Measurements from ENCODE around the gene BAD. TPM values are rescaled to one million over a fixed set of nuclear protein-coding genes. Genes with fewer than 3 reads are reported as not detected.
A peak's percentile ranks its signal among the peaks of the same experiment; 100 is the strongest.

Gene BAD
- total and polyA plus RNA-seq, 2 of the 13 experiments (the other 11 are each of a cell fraction or from before 2014, with no cell fraction given), result 17.9 to 28.5 TPM

GRCh38 chr11:64305691-64306562 is 21.5 kb upstream of the BAD start (continued):
- TF ChIP-seq, protein P1, sequence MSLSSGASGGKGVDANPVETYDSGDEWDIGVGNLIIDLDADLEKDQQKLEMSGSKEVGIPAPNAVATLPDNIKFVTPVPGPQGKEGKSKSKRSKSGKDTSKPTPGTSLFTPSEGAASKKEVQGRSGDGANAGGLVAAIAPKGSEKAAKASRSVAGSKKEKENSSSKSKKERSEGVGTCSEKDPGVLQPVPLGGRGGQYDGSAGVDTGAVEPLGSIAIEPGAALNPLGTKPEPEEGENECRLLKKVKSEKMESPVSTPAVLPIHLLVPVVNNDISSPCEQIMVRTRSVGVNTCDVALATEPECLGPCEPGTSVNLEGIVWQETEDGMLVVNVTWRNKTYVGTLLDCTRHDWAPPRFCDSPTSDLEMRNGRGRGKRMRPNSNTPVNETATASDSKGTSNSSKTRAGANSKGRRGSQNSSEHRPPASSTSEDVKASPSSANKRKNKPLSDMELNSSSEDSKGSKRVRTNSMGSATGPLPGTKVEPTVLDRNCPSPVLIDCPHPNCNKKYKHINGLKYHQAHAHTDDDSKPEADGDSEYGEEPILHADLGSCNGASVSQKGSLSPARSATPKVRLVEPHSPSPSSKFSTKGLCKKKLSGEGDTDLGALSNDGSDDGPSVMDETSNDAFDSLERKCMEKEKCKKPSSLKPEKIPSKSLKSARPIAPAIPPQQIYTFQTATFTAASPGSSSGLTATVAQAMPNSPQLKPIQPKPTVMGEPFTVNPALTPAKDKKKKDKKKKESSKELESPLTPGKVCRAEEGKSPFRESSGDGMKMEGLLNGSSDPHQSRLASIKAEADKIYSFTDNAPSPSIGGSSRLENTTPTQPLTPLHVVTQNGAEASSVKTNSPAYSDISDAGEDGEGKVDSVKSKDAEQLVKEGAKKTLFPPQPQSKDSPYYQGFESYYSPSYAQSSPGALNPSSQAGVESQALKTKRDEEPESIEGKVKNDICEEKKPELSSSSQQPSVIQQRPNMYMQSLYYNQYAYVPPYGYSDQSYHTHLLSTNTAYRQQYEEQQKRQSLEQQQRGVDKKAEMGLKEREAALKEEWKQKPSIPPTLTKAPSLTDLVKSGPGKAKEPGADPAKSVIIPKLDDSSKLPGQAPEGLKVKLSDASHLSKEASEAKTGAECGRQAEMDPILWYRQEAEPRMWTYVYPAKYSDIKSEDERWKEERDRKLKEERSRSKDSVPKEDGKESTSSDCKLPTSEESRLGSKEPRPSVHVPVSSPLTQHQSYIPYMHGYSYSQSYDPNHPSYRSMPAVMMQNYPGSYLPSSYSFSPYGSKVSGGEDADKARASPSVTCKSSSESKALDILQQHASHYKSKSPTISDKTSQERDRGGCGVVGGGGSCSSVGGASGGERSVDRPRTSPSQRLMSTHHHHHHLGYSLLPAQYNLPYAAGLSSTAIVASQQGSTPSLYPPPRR (CRISPR knock-in tag; IDR thresholded peaks at IDR 0.05; ENCODE audit: borderline replicate concordance), result no peak
- no peak for TF ChIP-seq REL (CRISPR knock-in tag; conservative IDR thresholded peaks at IDR 0.05)
- peak; percentile 8; the same call in 1 of the 2 replicates for TF ChIP-seq FOSL2 (CRISPR knock-in tag; IDR thresholded peaks at IDR 0.05)
- TF ChIP-seq ZNF367 (CRISPR knock-in tag; IDR thresholded peaks at IDR 0.05; ENCODE audit: borderline replicate concordance), result no peak
- no peak for TF ChIP-seq FOSL1 (CRISPR knock-in tag; IDR thresholded peaks at IDR 0.05; ENCODE audit: borderline replicate concordance)
- TF ChIP-seq, protein P2, sequence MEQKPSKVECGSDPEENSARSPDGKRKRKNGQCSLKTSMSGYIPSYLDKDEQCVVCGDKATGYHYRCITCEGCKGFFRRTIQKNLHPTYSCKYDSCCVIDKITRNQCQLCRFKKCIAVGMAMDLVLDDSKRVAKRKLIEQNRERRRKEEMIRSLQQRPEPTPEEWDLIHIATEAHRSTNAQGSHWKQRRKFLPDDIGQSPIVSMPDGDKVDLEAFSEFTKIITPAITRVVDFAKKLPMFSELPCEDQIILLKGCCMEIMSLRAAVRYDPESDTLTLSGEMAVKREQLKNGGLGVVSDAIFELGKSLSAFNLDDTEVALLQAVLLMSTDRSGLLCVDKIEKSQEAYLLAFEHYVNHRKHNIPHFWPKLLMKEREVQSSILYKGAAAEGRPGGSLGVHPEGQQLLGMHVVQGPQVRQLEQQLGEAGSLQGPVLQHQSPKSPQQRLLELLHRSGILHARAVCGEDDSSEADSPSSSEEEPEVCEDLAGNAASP (CRISPR knock-in tag; IDR thresholded peaks at IDR 0.05; ENCODE audit: borderline replicate concordance), result 0 out of 2 replicates have a peak, but pooled peaks have one; percentile 19
- TF ChIP-seq, protein P3, sequence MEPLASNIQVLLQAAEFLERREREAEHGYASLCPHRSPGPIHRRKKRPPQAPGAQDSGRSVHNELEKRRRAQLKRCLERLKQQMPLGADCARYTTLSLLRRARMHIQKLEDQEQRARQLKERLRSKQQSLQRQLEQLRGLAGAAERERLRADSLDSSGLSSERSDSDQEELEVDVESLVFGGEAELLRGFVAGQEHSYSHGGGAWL (CRISPR knock-in tag; IDR thresholded peaks at IDR 0.05), result peak; percentile 53
- peak; percentile 28; the same call in 1 of the 2 replicates for TF ChIP-seq SALL2 (CRISPR knock-in tag; IDR thresholded peaks at IDR 0.05)
- TF ChIP-seq BCL3 (CRISPR knock-in tag; IDR thresholded peaks at IDR 0.05), result peak; percentile 68; the same call in 1 of the 2 replicates
- peak; percentile 31; the same call in 1 of the 2 replicates for TF ChIP-seq ZNF264 (CRISPR knock-in tag; IDR thresholded peaks at IDR 0.05)
- TF ChIP-seq ZNF746 (CRISPR knock-in tag; IDR thresholded peaks at IDR 0.05), result peak; percentile 85; the same call in 1 of the 2 replicates
- TF ChIP-seq ETV6 (CRISPR knock-in tag; conservative IDR thresholded peaks at IDR 0.05), result no peak
- TF ChIP-seq ZNF138 (CRISPR knock-in tag; IDR thresholded peaks at IDR 0.05; ENCODE audit: low read depth), result no peak
- no peak for TF ChIP-seq RFXAP (CRISPR knock-in tag; IDR thresholded peaks at IDR 0.05; ENCODE audit: borderline replicate concordance)
- TF ChIP-seq, protein P4, sequence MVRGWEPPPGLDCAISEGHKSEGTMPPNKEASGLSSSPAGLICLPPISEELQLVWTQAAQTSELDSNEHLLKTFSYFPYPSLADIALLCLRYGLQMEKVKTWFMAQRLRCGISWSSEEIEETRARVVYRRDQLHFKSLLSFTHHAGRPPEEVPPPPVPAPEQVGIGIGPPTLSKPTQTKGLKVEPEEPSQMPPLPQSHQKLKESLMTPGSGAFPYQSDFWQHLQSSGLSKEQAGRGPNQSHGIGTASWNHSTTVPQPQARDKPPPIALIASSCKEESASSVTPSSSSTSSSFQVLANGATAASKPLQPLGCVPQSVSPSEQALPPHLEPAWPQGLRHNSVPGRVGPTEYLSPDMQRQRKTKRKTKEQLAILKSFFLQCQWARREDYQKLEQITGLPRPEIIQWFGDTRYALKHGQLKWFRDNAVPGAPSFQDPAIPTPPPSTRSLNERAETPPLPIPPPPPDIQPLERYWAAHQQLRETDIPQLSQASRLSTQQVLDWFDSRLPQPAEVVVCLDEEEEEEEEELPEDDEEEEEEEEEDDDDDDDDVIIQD (CRISPR knock-in tag; IDR thresholded peaks at IDR 0.05; ENCODE audit: low read depth), result 0 out of 2 replicates have a peak, but pooled peaks have one; percentile 8
- peak; percentile 53; the same call in 1 of the 2 replicates for TF ChIP-seq ZNF335 (CRISPR knock-in tag; IDR thresholded peaks at IDR 0.05)
- TF ChIP-seq ZNF136 (CRISPR knock-in tag; IDR thresholded peaks at IDR 0.05; ENCODE audit: low read depth), result no peak
- TF ChIP-seq ZNF446 (CRISPR knock-in tag; IDR thresholded peaks at IDR 0.05), result 0 out of 2 replicates have a peak, but pooled peaks have one; percentile 27
- 0 out of 2 replicates have a peak, but pooled peaks have one; percentile 50 for TF ChIP-seq KDM3A (CRISPR knock-in tag; IDR thresholded peaks at IDR 0.05; ENCODE audit: low read depth)
